HepG2 (cell line): Measurements from ENCODE around the gene ACADSB. TPM values are rescaled to one million over a fixed set of nuclear protein-coding genes. Genes with fewer than 3 reads are reported as not detected.

ENCODE experiments used
- ARID5B ChIP-seq: IDR thresholded peaks from 2 replicates; pipeline ENCODE4 v1.4.0; 2020; ENCODE audit warnings: mild to moderate bottlenecking, missing genetic modification reagents
- BCL6 ChIP-seq: IDR thresholded peaks from 2 replicates; pipeline ENCODE4 v1.6.1; 2016; ENCODE audit warnings: missing genetic modification reagents, missing compliant biosample characterization
- CEBPG ChIP-seq: IDR thresholded peaks from 2 replicates; pipeline ENCODE4 v1.6.1; 2016
- DPF2 ChIP-seq: sonication (generic); formaldehyde crosslinking; IDR thresholded peaks from 2 replicates; pipeline ENCODE4 v1.4.0; 2020; ENCODE audit warnings: mild to moderate bottlenecking, low read depth, missing genetic modification reagents, borderline replicate concordance
- HOXA5 ChIP-seq: sonication (generic); formaldehyde crosslinking; IDR thresholded peaks from 2 replicates; pipeline ENCODE4 v1.4.0; 2020; ENCODE audit warnings: missing genetic modification reagents
- MXI1 ChIP-seq: IDR thresholded peaks from 3 replicates; pipeline ENCODE4 v1.6.1; 2012; ENCODE audit warnings: low read depth, low read length, inconsistent platforms, borderline replicate concordance
- NCOA2 ChIP-seq: sonication (generic); formaldehyde crosslinking; IDR thresholded peaks from 2 replicates; pipeline ENCODE4 v1.8.0; 2022; ENCODE audit warnings: inconsistent platforms
- REST ChIP-seq, 2 experiments: IDR thresholded peaks; 2 replicates each; pipeline ENCODE4 v1.6.1; 2011 to 2012; ENCODE audit warnings: low read length in 2 of 2, borderline replicate concordance in 1 of 2, low read depth in 1 of 2, mild to moderate bottlenecking in 1 of 2, moderate library complexity in 1 of 2
- SAP130 ChIP-seq: IDR thresholded peaks from 2 replicates; pipeline ENCODE4 v1.6.1; 2016; ENCODE audit warnings: low read depth
- SKIL ChIP-seq: sonication (generic); formaldehyde crosslinking; IDR thresholded peaks from 2 replicates; pipeline ENCODE4 v1.8.0; 2022; ENCODE audit warnings: missing genetic modification reagents, mild to moderate bottlenecking, moderate library complexity, borderline replicate concordance
- ZBTB43 ChIP-seq: sonication (generic); formaldehyde crosslinking; conservative IDR thresholded peaks from 2 replicates; pipeline ENCODE4 v1.4.0; 2020; ENCODE audit warnings: missing genetic modification reagents
- ZNF383 ChIP-seq: sonication (generic); formaldehyde crosslinking; IDR thresholded peaks from 2 replicates; pipeline ENCODE4 v1.4.0; 2020; ENCODE audit warnings: missing genetic modification reagents, mild to moderate bottlenecking, borderline replicate concordance
- ZNF609 ChIP-seq: sonication (generic); formaldehyde crosslinking; IDR thresholded peaks from 2 replicates; pipeline ENCODE4 v1.4.0; 2020; ENCODE audit warnings: mild to moderate bottlenecking, missing genetic modification reagents, borderline replicate concordance
- polyA plus RNA-seq, 8 experiments: library from polyadenylated mRNA; depleted of rRNA in 3 of 8; stranded (reverse) in 7 of 8; unstranded in 1 of 8; fragments of >200 nt; fragmentation: Illumina TruSeq in 4 of 8; extraction: Trizol in 4 of 8; gene quantifications; 2 replicates each; pipeline versions ENCODE4 v1.2.1 to v1.2.3, GENCODE V29; 2011 to 2016; ENCODE audit warnings: low read depth in 4 of 8, missing spikeins in 1 of 8, mixed read lengths in 1 of 8; ENCODE audit not compliant: insufficient read depth in 1 of 8
- total RNA-seq, 5 experiments: library from RNA; depleted of rRNA; stranded (reverse); fragments of >200 nt; fragmentation: Illumina TruSeq; extraction: Trizol; gene quantifications; 2 replicates each; pipeline ENCODE4 v1.2.3, GENCODE V29; 2016; ENCODE audit warnings: low read depth in 1 of 5

Gene ACADSB
- total and polyA plus RNA-seq, 2 of the 13 experiments (the other 11 are each of a cell fraction or from before 2014, with no cell fraction given): 80.0 to 87.6 TPM

GRCh38 chr10:123034332-123034731 lies 25.5 kb downstream of the ACADSB start (continued):
- TF ChIP-seq NCOA2: peak; percentile 35
- TF ChIP-seq DPF2 (CRISPR knock-in tag): 0 out of 2 replicates have a peak, but pooled peaks have one; percentile 32
- TF ChIP-seq MXI1: no peak
- 0 out of 2 replicates have a peak, but pooled peaks have one; percentile 35 for TF ChIP-seq ZBTB43 (CRISPR knock-in tag)
- peak; percentile 41; the same call in 1 of the 2 replicates for TF ChIP-seq ZNF609 (CRISPR knock-in tag)
- TF ChIP-seq REST (IDR thresholded peaks at IDR 0.05; ENCODE audit: borderline replicate concordance in 1 of 2, low read depth in 1 of 2, low read length in 2 of 2): 0 out of 4 replicates have a peak, but pooled peaks of 1 of the 2 experiments have one; percentile 18
- TF ChIP-seq SKIL (CRISPR knock-in tag): no peak
- peak; percentile 27; the same call in 1 of the 2 replicates for TF ChIP-seq SAP130 (CRISPR knock-in tag)
- peak; percentile 71 for TF ChIP-seq ARID5B (CRISPR knock-in tag)
- peak; percentile 11; the same call in 1 of the 2 replicates for TF ChIP-seq BCL6 (CRISPR knock-in tag)
- TF ChIP-seq ZNF383 (CRISPR knock-in tag): no peak
- TF ChIP-seq HOXA5 (CRISPR knock-in tag): peak; percentile 88
- peak; percentile 63 for TF ChIP-seq CEBPG (CRISPR knock-in tag)
